Embryonic facial prominence (tissue), 1 donor: Measurements from ENCODE around the gene CCSER1.
"Not testable (repeated sequence)": the region's sequence is repeated elsewhere in the genome, so short reads cannot be mapped to it uniquely, and the experiment has no call there.

Experiments
- DNase-seq: peaks from one replicate; pipeline ENCODE4 v3.0.0-alpha.2; 2016; ENCODE audit errors: extremely low spot score

Gene CCSER1

GRCh38 chr4:91519155-91519554, 1392.0 kb downstream of the CCSER1 start:
- DNase-seq = no peak

DNA sequence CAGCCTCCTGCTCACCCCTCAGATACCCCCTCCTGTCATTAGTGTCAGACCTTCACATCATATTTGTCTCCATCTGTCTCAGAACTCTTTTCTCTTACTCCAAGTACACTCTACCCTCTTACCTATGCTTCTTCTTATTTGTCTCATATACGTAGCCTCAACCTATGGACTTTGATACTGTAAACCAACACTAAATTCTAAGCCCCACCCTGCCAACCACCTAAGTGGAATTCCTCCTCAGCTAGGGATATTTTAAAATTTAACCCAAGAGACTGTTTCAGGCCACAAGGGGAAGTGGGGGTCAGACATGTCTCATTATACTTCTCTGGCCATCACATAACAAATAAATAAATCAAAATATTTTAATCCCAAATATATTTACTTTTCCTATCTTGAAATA, 1398.4 kb downstream of the CCSER1 start:
- DNase-seq = no peak

DNA sequence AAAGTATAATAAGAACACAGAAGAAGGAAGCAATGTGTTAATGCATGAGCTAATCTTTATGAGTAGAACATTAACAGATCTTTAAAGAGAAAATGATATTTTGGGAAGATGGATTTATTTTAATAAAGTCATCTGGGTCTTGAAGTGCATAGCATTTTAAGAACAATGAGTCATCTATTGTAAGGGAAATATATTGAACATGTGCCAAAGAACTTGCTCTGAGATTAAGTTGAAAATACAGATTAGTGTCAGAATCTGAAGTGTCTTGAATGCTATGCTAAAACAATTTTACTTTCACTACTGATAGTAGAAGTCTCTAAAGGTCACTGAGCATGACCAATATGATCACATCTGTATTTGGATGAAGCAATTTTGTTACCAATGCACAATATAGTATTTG, 1399.9 kb downstream of the CCSER1 start:
- no peak for DNase-seq

DNA sequence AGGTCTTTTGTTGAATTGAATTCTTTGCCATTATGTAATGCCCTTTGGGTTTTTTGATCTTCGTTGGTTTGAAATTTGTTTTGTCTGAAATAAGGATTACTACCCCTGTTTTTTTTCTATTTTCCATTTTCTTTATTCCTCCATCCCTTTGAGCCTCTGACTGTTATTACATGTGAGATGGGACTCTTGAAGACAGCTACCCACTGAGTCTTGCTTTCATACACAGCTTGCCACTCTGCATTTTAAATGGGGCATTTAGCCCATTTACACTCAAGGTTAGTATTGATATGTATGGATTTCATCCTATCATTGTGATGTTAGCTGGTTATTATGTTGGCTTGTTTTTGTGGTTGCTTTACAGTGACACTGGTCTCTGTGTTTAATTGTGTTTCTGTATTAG, 1440.4 kb downstream of the CCSER1 start:
- no peak for DNase-seq

DNA sequence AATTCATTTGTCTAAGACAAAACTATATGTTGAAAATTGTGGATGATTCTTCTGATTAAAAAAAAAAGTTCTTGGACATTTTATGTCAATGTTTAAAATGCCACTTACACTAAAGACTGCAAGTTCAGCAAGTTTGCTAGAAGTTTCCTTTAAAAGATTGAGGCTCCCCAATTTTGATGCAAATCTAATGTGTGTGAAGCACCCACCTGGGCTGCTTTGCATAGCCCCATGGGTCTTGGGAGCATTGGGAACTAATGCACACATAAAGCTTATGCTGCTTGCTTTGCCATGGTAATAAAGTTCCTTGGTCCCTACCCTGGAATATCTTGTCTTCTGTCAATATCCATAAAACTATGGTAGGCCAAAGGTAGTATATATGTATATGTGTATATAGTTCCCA, 1450.7 kb downstream of the CCSER1 start:
- no peak for DNase-seq

- no peak for DNase-seq
Measured at GRCh38 chr4:91590260-91590659, 1463.1 kb downstream of the CCSER1 start.

GRCh38 chr4:91592125-91592524, 1464.9 kb downstream of the CCSER1 start:
- DNase-seq = no peak

- DNase-seq = no peak
Measured at GRCh38 chr4:91596718-91597117, 1469.5 kb downstream of the CCSER1 start.

GRCh38 chr4:91598696-91599095, 1471.5 kb downstream of the CCSER1 start:
- DNase-seq = no peak

DNA sequence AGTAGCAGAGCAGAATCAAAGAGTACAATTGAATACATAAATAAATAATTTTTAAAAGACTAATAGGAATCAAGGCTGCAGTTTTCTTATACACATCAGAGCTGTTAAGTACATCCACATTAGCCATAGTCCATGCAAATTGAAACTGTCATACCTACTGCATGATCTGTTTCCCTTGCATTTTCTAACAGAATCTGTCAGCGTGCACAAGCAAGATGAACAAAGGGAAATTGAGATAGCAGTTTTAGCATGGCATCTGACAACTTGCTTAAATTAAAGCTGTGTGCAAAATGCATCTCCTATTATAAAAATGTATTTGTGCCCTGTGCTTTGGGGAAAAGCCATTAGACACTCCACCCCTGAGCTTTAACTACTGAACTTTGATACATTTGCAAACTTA, 1473.1 kb downstream of the CCSER1 start:
- DNase-seq = no peak

- no peak for DNase-seq
Measured at GRCh38 chr4:91601401-91601800, 1474.2 kb downstream of the CCSER1 start.

DNA sequence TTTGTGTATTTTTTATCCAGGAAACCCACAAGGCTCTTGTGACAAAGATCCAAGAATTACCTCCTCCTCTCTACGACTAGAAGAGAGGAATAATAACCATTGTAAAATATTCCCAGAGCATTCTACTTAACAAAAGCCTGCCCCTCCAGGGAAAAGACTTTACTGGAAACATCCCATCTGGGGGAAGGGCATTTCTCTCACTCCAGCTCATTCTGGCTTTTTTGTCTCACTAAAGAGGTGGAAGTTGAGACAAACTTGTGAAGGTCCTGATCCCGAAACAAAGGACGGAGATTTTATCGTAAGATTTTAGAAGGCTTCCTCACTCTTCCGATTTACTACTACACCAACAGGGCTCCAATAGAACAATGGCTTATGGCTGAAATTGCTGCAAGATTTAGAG, 1484.6 kb downstream of the CCSER1 start:
- no peak for DNase-seq

GRCh38 chr4:91620952-91621351, 1493.8 kb downstream of the CCSER1 start:
- DNase-seq = no peak

DNA sequence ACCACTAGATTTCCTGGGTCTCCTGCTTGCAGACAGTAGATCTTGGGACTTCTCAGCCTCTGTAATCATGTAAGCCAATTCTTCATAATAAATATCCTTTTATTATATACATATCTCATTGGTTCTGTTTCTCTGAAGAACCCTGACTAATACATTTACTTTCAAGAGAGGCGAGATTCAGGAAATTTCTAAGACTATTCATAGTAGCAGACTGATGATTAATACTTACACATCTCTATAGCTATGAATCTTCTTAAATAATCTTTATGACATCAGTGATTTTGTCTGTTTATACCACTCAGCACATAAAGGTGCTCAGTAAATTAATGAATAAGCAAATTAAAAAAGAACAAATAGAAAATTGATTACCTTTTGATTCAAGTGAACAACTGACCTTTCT, 1494.3 kb downstream of the CCSER1 start:
- no peak for DNase-seq

- no peak for DNase-seq
Measured at GRCh38 chr4:91622925-91623602, 1495.9 kb downstream of the CCSER1 start.

DNA sequence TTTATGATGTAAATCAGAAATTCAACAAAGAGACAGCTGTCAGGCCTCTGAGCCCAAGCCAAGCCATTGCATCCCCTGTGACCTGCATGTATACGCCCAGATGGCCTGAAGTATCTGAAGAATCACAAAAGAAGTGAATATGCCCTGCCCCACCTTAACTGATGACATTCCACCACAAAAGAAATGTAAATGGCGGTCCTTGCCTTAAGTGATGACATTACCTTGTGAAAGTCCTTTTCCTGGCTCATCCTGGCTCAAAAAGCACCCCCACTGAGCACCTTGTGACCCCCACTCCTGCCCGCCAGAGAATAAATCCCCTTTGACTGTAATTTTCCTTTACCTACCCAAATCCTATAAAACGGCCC, 1496.4 kb downstream of the CCSER1 start:
- not testable (repeated sequence) for DNase-seq

DNA sequence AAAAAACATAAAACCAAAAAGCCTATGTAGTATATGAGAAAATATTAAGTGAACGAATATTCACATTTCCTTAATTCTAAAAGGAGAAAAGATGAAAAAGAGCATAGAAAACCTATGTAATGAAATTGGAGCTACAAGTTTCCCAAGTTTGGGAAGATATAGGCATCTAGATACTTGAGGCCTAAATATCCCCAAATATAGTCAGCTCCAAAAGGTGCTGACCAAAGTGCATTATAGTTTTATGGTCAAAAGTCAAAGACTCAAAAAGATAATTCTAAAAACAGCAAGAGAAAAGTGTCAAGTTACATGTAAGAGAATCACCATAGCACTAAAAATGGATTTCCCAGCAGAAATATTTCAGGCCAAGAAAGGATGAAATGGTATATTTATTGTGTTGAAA, 1502.9 kb downstream of the CCSER1 start:
- no peak for DNase-seq

GRCh38 chr4:91630764-91631163, 1503.6 kb downstream of the CCSER1 start:
- DNase-seq = no peak

- no peak for DNase-seq
Measured at GRCh38 chr4:91631335-91631734, 1504.1 kb downstream of the CCSER1 start.

DNA sequence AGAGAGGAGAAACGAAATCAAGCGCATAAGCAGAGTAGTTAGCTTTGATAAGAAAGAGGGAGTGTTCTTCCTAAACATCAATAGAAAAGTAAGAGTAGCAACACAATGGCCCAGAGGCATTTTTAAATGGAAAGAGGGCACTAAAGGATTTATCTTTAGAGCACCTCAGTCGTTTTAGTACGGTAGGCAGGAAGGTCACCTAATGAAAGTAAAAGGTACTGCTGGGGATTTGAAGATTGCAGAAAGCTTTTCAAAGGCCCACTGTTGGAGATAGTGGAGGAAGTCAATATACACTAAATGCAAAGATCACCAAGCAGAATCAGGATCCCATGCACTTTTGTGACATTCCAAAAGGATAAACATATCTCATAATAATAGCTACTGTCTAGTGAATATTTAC, 1508.9 kb downstream of the CCSER1 start:
- DNase-seq = no peak
